ENCODE measurements around the gene AGXT2. TPM values are rescaled to one million over a fixed set of nuclear protein-coding genes. Genes with fewer than 3 reads are reported as not detected.

The AGXT2 gene
- total RNA-seq, 4 donors from 2014 or later: not detected

DNA sequence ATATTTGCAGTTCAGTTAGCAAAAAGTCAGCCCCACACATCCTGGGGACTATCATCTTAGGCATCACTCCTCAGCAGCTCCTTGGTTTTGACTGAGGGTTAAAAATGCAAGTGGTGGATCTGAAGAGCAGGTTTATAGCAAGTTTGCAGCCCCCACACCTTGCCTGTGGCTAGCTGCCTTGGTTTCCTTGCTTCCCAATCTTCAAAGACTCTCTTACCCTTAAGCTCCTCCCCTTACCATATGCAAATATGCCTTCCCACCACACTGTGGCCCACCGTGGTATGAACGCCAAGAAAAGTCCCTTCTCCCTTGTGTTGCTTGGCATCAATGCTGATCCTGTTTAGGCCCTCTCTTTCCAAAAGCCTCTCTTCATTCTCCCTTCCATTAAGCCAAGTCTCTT is 45.0 kb upstream of the AGXT2 start:
- no peak overlapping the region for H3K27ac ChIP-seq
- 71 to 97% methylated on average over 2 of the region's 2 CpGs for WGBS, 2 donors

DNA sequence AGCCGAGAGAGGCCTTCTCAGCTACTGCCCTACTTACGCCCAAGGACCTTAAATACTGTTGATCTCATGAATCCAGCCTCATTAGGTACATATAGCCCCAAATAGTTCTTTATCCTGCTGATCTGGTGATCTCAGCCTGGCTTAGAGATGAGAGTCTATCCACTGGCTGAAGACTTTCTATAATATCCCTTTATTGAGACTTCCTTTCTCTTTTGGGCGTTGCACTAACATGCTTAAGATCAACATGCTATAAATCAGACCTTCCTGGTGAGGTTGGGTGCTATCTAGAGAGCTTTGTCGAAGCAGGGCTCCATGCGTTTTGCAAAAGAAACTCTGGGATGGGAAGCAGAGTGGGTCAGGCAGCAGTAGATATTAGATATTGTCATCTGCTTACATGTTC is 44.0 kb upstream of the AGXT2 start:
- Histone ChIP-seq H3K27me3 (no peaks in the 10 kb centered on the region), H3K27ac (no peak overlapping the region), H3K4me3 (no peak overlapping the region), H3K9me3 (no peaks in the 10 kb centered on the region), H3K36me3 (no peaks in the 10 kb centered on the region), H3K4me1 (no peaks in the 10 kb centered on the region)
- DNase-seq: no peak
- WGBS, 2 donors: 70 to 80% methylated on average over 5 of the region's 5 CpGs
- TF ChIP-seq, protein P1, sequence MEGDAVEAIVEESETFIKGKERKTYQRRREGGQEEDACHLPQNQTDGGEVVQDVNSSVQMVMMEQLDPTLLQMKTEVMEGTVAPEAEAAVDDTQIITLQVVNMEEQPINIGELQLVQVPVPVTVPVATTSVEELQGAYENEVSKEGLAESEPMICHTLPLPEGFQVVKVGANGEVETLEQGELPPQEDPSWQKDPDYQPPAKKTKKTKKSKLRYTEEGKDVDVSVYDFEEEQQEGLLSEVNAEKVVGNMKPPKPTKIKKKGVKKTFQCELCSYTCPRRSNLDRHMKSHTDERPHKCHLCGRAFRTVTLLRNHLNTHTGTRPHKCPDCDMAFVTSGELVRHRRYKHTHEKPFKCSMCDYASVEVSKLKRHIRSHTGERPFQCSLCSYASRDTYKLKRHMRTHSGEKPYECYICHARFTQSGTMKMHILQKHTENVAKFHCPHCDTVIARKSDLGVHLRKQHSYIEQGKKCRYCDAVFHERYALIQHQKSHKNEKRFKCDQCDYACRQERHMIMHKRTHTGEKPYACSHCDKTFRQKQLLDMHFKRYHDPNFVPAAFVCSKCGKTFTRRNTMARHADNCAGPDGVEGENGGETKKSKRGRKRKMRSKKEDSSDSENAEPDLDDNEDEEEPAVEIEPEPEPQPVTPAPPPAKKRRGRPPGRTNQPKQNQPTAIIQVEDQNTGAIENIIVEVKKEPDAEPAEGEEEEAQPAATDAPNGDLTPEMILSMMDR (IDR thresholded peaks at IDR 0.05): no peak
- TF ChIP-seq POLR2A (IDR thresholded peaks at IDR 0.05): no peak
- intact Hi-C loops (cut with DNase I): no loop called here

More for the DNA sequence above, 45.0 kb upstream of the AGXT2 start:
- no peak for DNase-seq
- Histone ChIP-seq H3K36me3 (no peaks in the 10 kb centered on the region), H3K4me3 (no peak overlapping the region), H3K27me3 (peaks cover 0 to 4% (median 0%) of the 10 kb centered on the region in 4 donors), H3K9me3 (no peaks in the 10 kb centered on the region), H3K4me1 (no peaks in the 10 kb centered on the region)
- no peak for TF ChIP-seq POLR2A (IDR thresholded peaks at IDR 0.05)
- TF ChIP-seq, protein P1 (IDR thresholded peaks at IDR 0.05): no peak
- intact Hi-C loops (cut with DNase I): no loop called here

DNA sequence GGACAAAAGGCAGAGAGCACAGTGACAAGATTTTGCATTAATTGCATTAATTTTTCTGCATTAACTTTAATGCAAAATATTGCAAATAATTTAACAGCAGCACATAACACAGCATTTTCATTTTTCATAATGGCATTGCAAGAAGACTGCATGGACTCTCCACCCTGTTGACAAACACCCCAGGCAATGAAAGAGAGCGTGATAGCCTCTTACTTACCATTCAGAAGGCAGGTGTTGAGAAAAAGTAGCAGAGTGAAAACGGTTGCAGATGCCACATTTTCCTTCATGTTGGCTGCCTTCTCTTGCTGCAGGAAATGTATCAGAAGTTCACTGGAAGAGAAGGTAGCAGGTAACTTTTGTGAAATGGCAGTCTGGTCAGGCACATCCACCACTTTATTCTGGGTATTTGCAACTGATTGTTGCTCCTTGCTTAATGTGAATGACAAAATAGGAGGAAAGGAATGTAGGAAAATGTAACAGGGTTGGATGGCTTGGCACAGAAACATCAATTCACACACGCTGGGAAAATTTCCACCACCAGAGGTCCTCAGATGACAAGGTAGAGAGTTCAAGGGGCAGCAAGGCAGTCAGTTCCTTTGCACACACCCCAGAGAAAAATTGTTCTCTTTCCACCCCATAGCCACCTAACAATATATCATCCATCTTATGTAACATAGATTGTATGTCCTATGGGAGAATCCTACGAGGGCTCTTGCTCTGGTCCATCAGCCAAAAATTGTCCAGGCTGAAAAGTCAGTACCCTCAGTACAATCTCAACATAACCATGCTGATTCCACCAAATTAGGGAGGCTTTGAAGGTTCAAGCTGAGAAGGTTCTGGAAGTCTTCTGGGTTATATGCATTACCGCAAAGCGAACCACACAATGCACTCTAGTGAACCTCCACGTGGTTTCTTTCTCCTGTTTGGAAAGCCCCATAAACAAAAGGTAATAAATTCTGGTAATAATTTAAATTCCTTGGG is 41.9 kb upstream of the AGXT2 start:
- TF ChIP-seq, protein P1 (IDR thresholded peaks at IDR 0.05): peak; percentile 53 to 80 (median 66)
- TF ChIP-seq POLR2A (IDR thresholded peaks at IDR 0.05): no peak
- intact Hi-C loops (cut with DNase I): loop anchor here (5.0 kb wide), 1 partner anchor 838 kb away; no protein-coding TSS in a partner anchor
- no peaks in the 10 kb centered on the region for H3K4me1 ChIP-seq
- H3K36me3 ChIP-seq: no peaks in the 10 kb centered on the region
- WGBS, 2 donors: 38 to 47% methylated on average over 7 of the region's 7 CpGs
- H3K9me3 ChIP-seq: no peaks in the 10 kb centered on the region
- H3K27ac ChIP-seq: no peak overlapping the region
- H3K27me3 ChIP-seq: no peaks in the 10 kb centered on the region
- no peak overlapping the region for H3K4me3 ChIP-seq
- no peak for DNase-seq

DNA sequence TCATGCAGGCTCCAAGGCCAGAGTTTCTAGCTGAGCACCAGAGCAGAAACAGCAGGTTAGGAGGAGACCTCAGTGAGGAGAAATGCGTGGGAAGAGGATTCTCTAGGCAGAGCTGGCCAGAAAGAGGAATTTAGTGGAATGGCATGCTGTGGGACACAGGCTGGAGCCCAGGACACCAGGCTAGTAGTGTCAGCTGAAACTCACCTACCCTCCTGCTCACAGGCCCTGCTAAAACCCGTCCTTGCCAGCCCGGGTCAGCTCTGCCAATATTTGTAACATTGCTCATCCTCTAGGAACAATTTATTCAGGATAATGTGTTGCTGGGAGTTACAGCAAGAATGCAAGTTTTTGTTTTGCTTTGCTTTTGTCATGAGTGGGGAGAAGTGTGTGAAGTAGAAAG is 40.2 kb upstream of the AGXT2 start:
- Histone ChIP-seq H3K27me3 (no peaks in the 10 kb centered on the region), H3K9me3 (no peaks in the 10 kb centered on the region), H3K36me3 (no peaks in the 10 kb centered on the region), H3K27ac (no peak overlapping the region), H3K4me3 (no peak overlapping the region), H3K4me1 (no peaks in the 10 kb centered on the region)
- TF ChIP-seq, protein P1 (IDR thresholded peaks at IDR 0.05): no peak
- TF ChIP-seq POLR2A (IDR thresholded peaks at IDR 0.05): no peak
- intact Hi-C loops (cut with DNase I): loop anchor here (5.0 kb wide), 1 partner anchor 839 kb away; no protein-coding TSS in a partner anchor
- no peak for DNase-seq
- 27 to 47% methylated on average over 2 to 3 of the region's 3 CpGs for WGBS, 2 donors

DNA sequence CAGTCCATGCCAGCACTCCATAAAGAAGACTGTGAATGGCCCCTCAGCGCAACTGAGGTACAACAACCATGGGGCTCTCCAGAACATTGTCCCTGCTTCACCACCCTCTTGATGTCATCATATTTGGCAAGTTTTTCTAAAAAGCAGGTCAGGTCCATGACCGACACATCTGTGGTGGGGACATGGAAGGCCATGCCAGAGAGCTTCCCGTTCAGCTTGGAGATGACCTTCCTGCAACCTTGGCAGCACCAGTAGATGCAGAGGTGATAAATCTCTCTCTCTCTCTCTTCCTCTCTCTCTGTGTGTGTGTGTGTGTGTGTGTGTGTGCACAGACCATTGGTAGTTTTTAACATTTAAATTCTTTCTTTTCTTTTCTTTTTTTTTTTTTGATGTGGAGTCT is 35.4 kb upstream of the AGXT2 start:
- Histone ChIP-seq H3K9me3 (no peaks in the 10 kb centered on the region), H3K4me3 (no peak overlapping the region), H3K27ac (no peak overlapping the region), H3K27me3 (no peaks in the 10 kb centered on the region), H3K4me1 (no peaks in the 10 kb centered on the region), H3K36me3 (no peaks in the 10 kb centered on the region)
- intact Hi-C loops (cut with DNase I): no loop called here
- DNase-seq: no peak
- TF ChIP-seq POLR2A (IDR thresholded peaks at IDR 0.05): no peak
- TF ChIP-seq, protein P1 (IDR thresholded peaks at IDR 0.05): no peak
- 73 to 93% methylated on average over 3 of the region's 3 CpGs for WGBS, 2 donors

Measured in esophagus squamous epithelium (tissue), 5 donors.